PC-9 (cell line): ENCODE data around the gene CNTLN. TPM values are rescaled to one million over a fixed set of nuclear protein-coding genes. Genes with fewer than 3 reads are reported as not detected.
"Not testable (repeated sequence)": the region's sequence is repeated elsewhere in the genome, so short reads cannot be mapped to it uniquely, and the experiment has no call there.

ENCODE experiments used
- BruUV-seq: library from RNA; stranded (reverse); fragments of 400-500 nt; replicated peaks from 2 replicates; lab custom pipeline; 2021; lab: Mats Ljungman, UMichigan
- CTCF ChIA-PET: fragments of 300-600 bp; sonication (Branson Sonifier 250); formaldehyde crosslinking; loops from one replicate; lab custom pipeline; 2022; ENCODE audit warnings: antibody characterized with exemption; lab: Charles Lee
- POLR2A ChIA-PET: fragments of 300-600 bp; sonication (Branson Sonifier 250); formaldehyde crosslinking; loops from one replicate; lab custom pipeline; 2022; ENCODE audit warnings: antibody characterized with exemption; ENCODE audit not compliant: unreplicated experiment; lab: Charles Lee
- DNase-seq, 2 experiments: peaks; one replicate each; pipeline versions ENCODE4 v3.0.0 to v3.0.0-alpha.2; 2015 to 2022; ENCODE audit warnings: mixed read lengths in 1 of 2
- H2AFZ ChIP-seq: fragments of 200-600 bp; sonication (generic); 2 replicates; pipeline ENCODE4 v1.8.1; 2017; ENCODE audit warnings: antibody characterized with exemption
- H3F3A ChIP-seq: fragments of 200-600 bp; sonication (generic); 2 replicates; pipeline ENCODE4 v1.8.1; 2017; ENCODE audit warnings: antibody characterized with exemption, mild to moderate bottlenecking, low read depth; ENCODE audit not compliant: insufficient read depth
- H3K27ac ChIP-seq: fragments of 200-600 bp; sonication (generic); 2 replicates; pipeline ENCODE4 v1.6.1; 2016; ENCODE audit warnings: mixed run types
- H3K27me3 ChIP-seq: fragments of 200-600 bp; sonication (generic); 2 replicates; pipeline ENCODE4 v1.6.1; 2016; ENCODE audit warnings: low read depth, mixed run types; ENCODE audit not compliant: insufficient read depth
- H3K36me3 ChIP-seq: fragments of 200-600 bp; sonication (generic); 2 replicates; pipeline ENCODE4 v1.6.1; 2016; ENCODE audit warnings: low read depth, mixed run types
- H3K4me1 ChIP-seq: fragments of 200-600 bp; sonication (generic); replicated peaks from 2 replicates; pipeline ENCODE4 v1.6.1; 2016; ENCODE audit warnings: mixed run types; ENCODE audit not compliant: insufficient read depth
- H3K4me2 ChIP-seq: fragments of 200-600 bp; sonication (generic); 2 replicates; pipeline ENCODE4 v1.6.1; 2017; ENCODE audit warnings: mixed run types
- H3K4me3 ChIP-seq: fragments of 200-600 bp; sonication (generic); 2 replicates; pipeline ENCODE4 v1.6.1; 2016; ENCODE audit warnings: mixed run types
- H3K79me2 ChIP-seq: fragments of 200-600 bp; sonication (generic); 2 replicates; pipeline ENCODE4 v1.6.1; 2017; ENCODE audit warnings: low read depth, mixed run types
- H3K9me2 ChIP-seq: fragments of 200-600 bp; sonication (generic); 2 replicates; pipeline ENCODE4 v1.8.1; 2017; ENCODE audit warnings: mild to moderate bottlenecking; ENCODE audit not compliant: insufficient read depth
- H3K9me3 ChIP-seq: fragments of 200-600 bp; sonication (generic); 2 replicates; pipeline ENCODE4 v1.8.1; 2016; ENCODE audit warnings: low read depth; ENCODE audit not compliant: insufficient read depth
- H4K20me1 ChIP-seq: fragments of 200-600 bp; sonication (generic); 2 replicates; pipeline ENCODE4 v1.8.1; 2017; ENCODE audit not compliant: insufficient read depth
- EZH2 ChIP-seq: fragments of 200-600 bp; sonication (generic); IDR thresholded peaks from 2 replicates; pipeline ENCODE4 v1.8.0; 2017; ENCODE audit warnings: antibody characterized with exemption, low read depth
- intact Hi-C: fragments of 100-400 bp; cut with micrococcal nuclease; formaldehyde crosslinking; loops from one replicate; pipeline ENCODE4 v1.10.0; 2022; ENCODE audit not compliant: unreplicated experiment
- total RNA-seq: library from RNA; stranded (reverse); gene quantifications from 2 replicates; pipeline ENCODE4 v1.2.3, GENCODE V29; 2021
- TF ChIP-seq, protein P1 (sequence below): fragments of 200-600 bp; sonication (generic); conservative IDR thresholded peaks from 2 replicates; pipeline ENCODE4 v1.6.1; 2017; ENCODE audit warnings: mixed run types, antibody characterized with exemption, mild to moderate bottlenecking, moderate library complexity

The CNTLN gene
- total RNA-seq, 1 experiment from 2014 or later = 3.6 TPM

DNA sequence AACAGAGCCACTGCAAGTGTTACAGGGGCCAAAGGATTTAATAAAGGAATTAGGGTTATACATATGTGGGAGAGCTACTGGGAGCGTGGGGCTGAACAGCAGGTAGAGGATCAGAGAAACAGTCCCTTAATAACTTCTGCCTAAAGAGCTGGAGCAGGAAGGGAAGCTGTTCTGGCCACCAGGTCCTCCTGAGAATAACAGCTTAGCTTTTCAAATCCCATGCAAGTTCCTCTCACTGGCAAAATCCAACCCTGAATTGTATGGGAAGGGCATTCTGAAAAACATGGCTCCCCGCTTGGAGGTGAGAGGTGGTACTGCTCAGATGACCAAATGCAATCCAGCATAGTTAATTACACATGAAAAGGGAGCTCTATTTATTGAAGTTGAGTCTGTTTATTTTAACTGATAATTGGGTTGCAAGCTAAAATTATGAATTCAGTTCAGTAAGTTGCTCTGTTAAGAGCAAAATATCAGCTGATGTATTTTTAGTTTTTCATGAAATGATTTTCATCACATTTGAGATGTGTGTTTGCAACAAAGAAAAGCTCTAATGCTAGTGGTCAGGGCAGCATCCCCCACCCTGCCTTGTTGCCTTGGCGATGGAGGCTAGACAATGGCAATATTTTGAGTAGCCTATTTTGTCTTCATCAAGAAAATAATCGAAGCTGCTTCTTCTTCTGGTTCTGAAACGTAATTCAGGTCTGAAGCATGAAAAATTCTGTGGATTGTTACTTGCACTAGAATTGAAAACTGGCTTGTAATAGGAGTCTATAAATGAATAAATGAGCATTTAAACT, 385.6 kb downstream of the CNTLN start:
- DNase-seq = no peak
- Histone ChIP-seq H3K4me3 (no peak overlapping the region), H3F3A (no peaks in the 10 kb centered on the region), H3K27me3 (no peaks in the 10 kb centered on the region), H3K27ac (no peak overlapping the region), H3K9me3 (no peaks in the 10 kb centered on the region), H3K79me2 (no peaks in the 10 kb centered on the region), H2AFZ (no peak overlapping the region), H4K20me1 (no peaks in the 10 kb centered on the region), H3K9me2 (no peaks in the 10 kb centered on the region), H3K4me2 (no peak overlapping the region), H3K36me3 (no peaks in the 10 kb centered on the region), H3K4me1 (no peaks in the 10 kb centered on the region)
- no TSS peak for BruUV-seq
- intact Hi-C loops = loop anchor here (5.0 kb wide), 1 partner anchor 1683 kb away; no protein-coding TSS in a partner anchor
- TF ChIP-seq EZH2 = no peak
- TF ChIP-seq, protein P1, sequence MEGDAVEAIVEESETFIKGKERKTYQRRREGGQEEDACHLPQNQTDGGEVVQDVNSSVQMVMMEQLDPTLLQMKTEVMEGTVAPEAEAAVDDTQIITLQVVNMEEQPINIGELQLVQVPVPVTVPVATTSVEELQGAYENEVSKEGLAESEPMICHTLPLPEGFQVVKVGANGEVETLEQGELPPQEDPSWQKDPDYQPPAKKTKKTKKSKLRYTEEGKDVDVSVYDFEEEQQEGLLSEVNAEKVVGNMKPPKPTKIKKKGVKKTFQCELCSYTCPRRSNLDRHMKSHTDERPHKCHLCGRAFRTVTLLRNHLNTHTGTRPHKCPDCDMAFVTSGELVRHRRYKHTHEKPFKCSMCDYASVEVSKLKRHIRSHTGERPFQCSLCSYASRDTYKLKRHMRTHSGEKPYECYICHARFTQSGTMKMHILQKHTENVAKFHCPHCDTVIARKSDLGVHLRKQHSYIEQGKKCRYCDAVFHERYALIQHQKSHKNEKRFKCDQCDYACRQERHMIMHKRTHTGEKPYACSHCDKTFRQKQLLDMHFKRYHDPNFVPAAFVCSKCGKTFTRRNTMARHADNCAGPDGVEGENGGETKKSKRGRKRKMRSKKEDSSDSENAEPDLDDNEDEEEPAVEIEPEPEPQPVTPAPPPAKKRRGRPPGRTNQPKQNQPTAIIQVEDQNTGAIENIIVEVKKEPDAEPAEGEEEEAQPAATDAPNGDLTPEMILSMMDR = no peak
- ChIA-PET CTCF (interaction anchor here (0.8 kb wide), 1 partner anchor 892 kb away, joined by 3 read pairs; no protein-coding TSS in a partner anchor), POLR2A (no interaction called here)

DNA sequence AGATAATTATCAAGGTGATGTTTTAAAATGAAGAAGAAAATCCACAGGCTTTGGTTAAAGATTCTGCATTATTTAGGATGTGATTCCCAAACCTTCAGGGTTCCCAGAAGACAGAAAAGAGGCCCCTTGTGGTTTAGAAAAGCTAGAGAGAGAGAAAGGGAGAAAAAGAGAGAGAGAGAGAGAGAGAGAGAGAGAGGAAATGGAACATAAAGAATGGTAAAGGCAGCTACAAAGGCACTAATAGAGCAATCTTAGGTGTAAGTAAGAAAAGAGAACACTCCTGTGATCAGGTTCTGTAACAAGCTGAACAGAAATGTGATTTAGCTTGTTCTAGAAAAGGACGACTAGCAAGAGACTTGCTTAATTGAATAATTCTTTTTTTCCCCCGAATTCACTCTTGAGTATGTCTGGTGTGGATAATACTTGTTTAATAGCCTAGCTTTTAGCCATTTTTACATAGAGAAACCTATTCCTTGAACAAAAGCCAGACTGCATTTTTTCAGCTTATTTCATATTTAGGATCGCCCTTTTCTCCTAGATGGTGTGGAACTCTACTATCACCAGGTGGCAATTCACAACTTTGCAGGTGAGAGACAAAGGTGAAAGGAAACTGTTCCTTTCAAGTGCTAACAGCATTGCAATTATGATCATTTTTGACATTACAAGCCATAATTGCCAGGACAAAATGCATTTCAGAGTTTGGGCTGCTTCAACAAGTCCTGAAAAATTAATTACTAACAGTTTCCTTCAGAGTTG, 386.4 kb downstream of the CNTLN start:
- no peak for DNase-seq
- Histone ChIP-seq H3K9me2 (no peaks in the 10 kb centered on the region), H3K4me1 (no peaks in the 10 kb centered on the region), H3K27me3 (no peaks in the 10 kb centered on the region), H3K36me3 (no peaks in the 10 kb centered on the region), H4K20me1 (no peaks in the 10 kb centered on the region), H3K79me2 (no peaks in the 10 kb centered on the region), H3F3A (no peaks in the 10 kb centered on the region), H3K4me2 (no peak overlapping the region), H2AFZ (no peak overlapping the region), H3K4me3 (no peak overlapping the region), H3K27ac (no peak overlapping the region), H3K9me3 (no peaks in the 10 kb centered on the region)
- no TSS peak for BruUV-seq
- CTCF ChIA-PET = interaction anchor here (0.8 kb wide), 1 partner anchor 893 kb away, joined by 3 read pairs; no protein-coding TSS in a partner anchor
- POLR2A ChIA-PET = no interaction called here
- intact Hi-C loops = loop anchor here (5.0 kb wide), 1 partner anchor 1684 kb away; no protein-coding TSS in a partner anchor
- TF ChIP-seq, protein P1 = no peak
- no peak for TF ChIP-seq EZH2

DNA sequence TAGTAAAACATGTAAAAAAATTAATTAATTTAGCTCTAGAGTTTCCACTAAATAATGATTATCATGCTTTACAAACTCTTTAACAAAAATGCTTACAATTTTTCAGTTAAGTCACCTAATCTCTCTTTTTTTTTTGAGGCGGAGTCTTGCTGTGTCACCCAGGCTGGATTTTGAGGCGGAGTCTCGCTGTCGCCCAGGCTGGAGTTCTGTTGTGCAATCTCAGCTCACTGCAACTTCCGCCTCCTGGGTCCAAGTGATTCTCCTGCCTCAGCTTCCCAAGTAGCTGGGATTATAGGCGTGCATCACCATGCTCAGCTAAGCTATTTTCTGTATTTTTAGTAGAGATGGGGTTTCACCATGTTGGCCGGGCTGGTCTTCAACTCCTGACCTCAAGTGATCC, 391.9 kb downstream of the CNTLN start:
- H3K4me3 ChIP-seq, BruUV-seq, H3K4me1 ChIP-seq, H3K79me2 ChIP-seq, POLR2A ChIA-PET, H3K27ac ChIP-seq, H2AFZ ChIP-seq, H3K36me3 ChIP-seq, H3K27me3 ChIP-seq, H4K20me1 ChIP-seq, H3K9me2 ChIP-seq, intact Hi-C loops, DNase-seq, H3F3A ChIP-seq, H3K4me2 ChIP-seq, H3K9me3 ChIP-seq: not testable (repeated sequence)
- CTCF ChIA-PET = interaction anchor here (0.7 kb wide), 1 partner anchor 22 kb away, joined by 4 read pairs; no protein-coding TSS in a partner anchor
